Measurements from ENCODE around the gene TAP2. TPM values are rescaled to one million over a fixed set of nuclear protein-coding genes. Genes with fewer than 3 reads are reported as not detected.
A peak's percentile ranks its signal among the peaks of the same experiment; 100 is the strongest.

TAP2 gene
- total and polyA plus RNA-seq, 10 of the 15 experiments (the other 5 are each of a cell fraction or from before 2014, with no cell fraction given) = 5.3 to 77.2 (median 35.3) TPM

DNA sequence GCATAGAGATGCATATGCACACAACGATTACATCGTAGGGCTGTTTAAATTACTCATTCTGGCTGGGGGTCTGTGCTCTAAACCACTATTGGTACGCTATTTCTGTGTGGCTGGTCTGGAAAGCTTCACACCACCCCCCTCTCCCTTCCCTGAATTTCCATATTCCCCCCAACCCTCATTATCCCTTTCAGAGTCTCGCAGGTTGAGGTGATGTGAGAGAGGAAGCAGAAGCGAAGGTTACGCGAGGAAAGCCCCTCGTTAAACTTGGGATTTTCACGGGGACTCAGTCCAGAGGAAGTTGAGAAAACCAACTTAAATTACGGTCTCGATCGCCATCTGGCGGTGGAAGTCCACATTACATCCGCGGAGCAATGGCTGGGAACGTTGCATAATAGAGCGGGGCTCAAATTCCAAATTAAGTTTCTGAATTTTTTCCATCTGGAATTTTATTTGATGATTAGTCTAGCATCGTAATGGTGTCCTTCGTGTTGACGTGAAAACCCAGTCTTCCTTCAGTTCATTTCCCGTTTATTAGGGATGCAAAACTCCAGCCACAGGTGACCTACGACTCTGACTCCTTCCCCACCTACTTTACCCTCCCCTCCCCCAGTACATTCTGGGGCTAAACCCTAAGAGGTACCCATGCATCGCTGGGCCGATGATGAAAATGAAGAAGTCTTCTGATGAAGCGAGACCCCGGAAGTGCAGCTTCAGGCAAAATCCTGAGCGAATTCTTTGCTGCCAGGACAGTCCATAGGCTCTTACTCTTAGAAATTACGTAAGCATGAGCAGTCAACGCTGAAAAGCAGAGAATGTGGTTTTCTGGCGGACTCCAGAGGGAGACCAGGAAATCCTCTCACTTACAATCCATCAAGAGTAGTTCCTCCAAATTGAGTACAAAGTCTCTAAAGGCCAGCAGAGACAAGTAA is 41.4 kb downstream of the TAP2 start (continued):
- TF ChIP-seq, protein P1, sequence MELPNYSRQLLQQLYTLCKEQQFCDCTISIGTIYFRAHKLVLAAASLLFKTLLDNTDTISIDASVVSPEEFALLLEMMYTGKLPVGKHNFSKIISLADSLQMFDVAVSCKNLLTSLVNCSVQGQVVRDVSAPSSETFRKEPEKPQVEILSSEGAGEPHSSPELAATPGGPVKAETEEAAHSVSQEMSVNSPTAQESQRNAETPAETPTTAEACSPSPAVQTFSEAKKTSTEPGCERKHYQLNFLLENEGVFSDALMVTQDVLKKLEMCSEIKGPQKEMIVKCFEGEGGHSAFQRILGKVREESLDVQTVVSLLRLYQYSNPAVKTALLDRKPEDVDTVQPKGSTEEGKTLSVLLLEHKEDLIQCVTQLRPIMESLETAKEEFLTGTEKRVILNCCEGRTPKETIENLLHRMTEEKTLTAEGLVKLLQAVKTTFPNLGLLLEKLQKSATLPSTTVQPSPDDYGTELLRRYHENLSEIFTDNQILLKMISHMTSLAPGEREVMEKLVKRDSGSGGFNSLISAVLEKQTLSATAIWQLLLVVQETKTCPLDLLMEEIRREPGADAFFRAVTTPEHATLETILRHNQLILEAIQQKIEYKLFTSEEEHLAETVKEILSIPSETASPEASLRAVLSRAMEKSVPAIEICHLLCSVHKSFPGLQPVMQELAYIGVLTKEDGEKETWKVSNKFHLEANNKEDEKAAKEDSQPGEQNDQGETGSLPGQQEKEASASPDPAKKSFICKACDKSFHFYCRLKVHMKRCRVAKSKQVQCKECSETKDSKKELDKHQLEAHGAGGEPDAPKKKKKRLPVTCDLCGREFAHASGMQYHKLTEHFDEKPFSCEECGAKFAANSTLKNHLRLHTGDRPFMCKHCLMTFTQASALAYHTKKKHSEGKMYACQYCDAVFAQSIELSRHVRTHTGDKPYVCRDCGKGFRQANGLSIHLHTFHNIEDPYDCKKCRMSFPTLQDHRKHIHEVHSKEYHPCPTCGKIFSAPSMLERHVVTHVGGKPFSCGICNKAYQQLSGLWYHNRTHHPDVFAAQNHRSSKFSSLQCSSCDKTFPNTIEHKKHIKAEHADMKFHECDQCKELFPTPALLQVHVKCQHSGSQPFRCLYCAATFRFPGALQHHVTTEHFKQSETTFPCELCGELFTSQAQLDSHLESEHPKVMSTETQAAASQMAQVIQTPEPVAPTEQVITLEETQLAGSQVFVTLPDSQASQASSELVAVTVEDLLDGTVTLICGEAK (IDR thresholded peaks at IDR 0.05; ENCODE audit: borderline replicate concordance) = no peak
- TF ChIP-seq IKZF1 (conservative IDR thresholded peaks at IDR 0.05) (peak; percentile 86), BMI1 (IDR thresholded peaks at IDR 0.05; ENCODE audit: borderline replicate concordance) (no peak), POLR2AphosphoS5 (IDR thresholded peaks at IDR 0.05; ENCODE audit: low read length) (no peak), CEBPB (IDR thresholded peaks at IDR 0.05; ENCODE audit: borderline replicate concordance in 1 of 2, low read depth in 2 of 2, low read length in 2 of 2) (peak in 1 of 2 experiments; percentile 57; a peak in 1 of 4 replicates), BACH1 (IDR thresholded peaks at IDR 0.05; ENCODE audit: borderline replicate concordance) (0 out of 2 replicates have a peak, but pooled peaks have one; percentile 15), RB1 (IDR thresholded peaks at IDR 0.05; ENCODE audit: borderline replicate concordance) (no peak), RUNX3 (IDR thresholded peaks at IDR 0.05; ENCODE audit: low read length) (peak; percentile 35), EED (IDR thresholded peaks at IDR 0.05; ENCODE audit: low read depth) (peak; percentile 52), POLR2A (IDR thresholded peaks at IDR 0.05; ENCODE audit: low read depth, low read length) (no peak), CREM (IDR thresholded peaks at IDR 0.05; ENCODE audit: low read depth) (no peak), CHD2 (IDR thresholded peaks at IDR 0.05; ENCODE audit: borderline replicate concordance, low read depth, low read length) (0 out of 2 replicates have a peak, but pooled peaks have one; percentile 6), SPI1 (IDR thresholded peaks at IDR 0.05; ENCODE audit: borderline replicate concordance, insufficient read depth, low read depth, low read length) (peak; percentile 59), IKZF2 (IDR thresholded peaks at IDR 0.05) (peak; percentile 77 to 80), RELA (IDR thresholded peaks at IDR 0.05; ENCODE audit: borderline replicate concordance, partially characterized antibody) (peak; percentile 55)
- TF ChIP-seq, protein P2, sequence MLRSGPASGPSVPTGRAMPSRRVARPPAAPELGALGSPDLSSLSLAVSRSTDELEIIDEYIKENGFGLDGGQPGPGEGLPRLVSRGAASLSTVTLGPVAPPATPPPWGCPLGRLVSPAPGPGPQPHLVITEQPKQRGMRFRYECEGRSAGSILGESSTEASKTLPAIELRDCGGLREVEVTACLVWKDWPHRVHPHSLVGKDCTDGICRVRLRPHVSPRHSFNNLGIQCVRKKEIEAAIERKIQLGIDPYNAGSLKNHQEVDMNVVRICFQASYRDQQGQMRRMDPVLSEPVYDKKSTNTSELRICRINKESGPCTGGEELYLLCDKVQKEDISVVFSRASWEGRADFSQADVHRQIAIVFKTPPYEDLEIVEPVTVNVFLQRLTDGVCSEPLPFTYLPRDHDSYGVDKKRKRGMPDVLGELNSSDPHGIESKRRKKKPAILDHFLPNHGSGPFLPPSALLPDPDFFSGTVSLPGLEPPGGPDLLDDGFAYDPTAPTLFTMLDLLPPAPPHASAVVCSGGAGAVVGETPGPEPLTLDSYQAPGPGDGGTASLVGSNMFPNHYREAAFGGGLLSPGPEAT (IDR thresholded peaks at IDR 0.05; ENCODE audit: low read depth) = peak; percentile 91

All from GM12878 (cell line).